GM18517 (cell line): ENCODE measurements around the gene CD28.
A peak's percentile ranks its signal among the peaks of the same experiment; 100 is the strongest.

ENCODE experiments used
- ATAC-seq: cut with Tn5 transposase; IDR thresholded peaks from one replicate; pipeline ENCODE4 v1.9.1; 2021; ENCODE audit warnings: mild to moderate bottlenecking, moderate library complexity; ENCODE audit not compliant: unreplicated experiment

Gene CD28

DNA sequence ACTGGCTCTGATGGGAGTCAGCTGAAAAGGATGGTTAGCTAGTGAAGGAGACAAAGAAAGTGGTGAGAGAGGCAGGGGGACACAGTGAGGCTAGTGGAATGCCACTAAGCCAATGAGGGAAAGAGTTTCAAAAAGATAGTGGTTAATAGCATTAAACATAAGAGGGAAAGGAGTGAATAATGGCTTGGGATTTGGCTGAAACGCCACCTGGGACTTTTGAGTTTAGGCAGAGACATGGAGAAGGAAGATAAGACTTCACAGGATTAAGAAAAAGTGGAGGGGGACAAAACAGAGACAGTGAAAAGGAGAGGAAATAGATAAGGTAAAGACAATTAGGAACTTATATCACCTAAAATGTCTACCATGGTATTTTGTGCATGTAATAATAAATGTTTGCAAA lies 6.9 kb downstream of the CD28 start:
- no peak for ATAC-seq

DNA sequence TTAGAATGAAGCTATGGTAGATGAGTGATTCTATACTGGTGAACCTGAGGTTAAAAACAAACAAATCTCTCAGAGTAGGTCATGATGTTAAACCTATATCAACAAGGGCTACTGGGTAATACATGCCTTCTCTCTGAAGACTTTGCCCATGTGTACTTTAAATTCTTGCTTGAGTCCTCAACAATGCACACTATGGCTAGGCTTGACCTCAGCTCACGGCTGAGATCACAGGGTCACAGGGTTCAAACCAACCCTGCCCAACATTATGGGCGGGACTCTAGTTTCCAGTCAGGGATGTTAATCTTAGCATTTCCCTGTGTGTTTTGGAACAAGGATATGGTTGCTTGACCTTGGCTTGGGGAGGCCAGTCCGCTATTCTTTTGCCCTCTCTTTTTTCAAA lies 7.7 kb downstream of the CD28 start:
- ATAC-seq: no peak

DNA sequence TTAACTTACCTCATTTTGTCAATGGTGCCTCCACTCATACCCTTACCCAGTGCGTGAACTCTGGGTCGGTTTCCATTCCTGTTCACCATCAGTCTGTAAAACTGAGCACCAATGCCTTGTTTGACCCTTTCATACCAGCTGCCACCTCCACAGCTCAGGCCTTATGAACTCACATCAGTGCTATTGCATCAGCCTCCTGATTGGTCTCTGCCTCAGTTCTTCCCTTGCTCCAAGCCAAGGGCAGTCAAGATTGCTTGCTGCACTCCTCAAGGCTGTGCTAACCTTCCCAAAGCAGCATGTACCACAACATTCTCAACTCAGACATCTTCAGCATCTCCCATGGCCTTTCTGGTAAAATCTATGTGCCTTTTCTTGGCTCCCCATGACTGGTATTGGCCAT lies 9.3 kb downstream of the CD28 start:
- no peak for ATAC-seq

DNA sequence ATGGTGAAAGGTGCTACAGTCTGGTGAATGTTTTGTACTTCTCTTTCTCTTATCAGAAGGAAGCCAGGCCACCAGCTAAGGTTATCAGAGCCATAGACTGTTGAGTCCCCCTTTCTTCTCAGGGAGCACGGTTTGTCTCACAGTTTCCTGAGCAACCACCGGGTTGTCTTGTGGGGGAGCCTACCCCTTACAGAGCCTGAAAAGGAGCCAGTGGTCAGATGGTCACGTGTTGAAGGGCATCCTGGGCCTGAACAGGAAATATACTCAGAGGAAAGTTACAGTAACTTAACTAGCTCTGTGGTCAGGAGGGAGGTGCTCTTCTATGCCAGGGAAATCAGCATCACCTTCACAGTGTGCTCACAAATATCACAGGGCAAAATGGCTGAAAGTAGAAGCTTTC lies 11.6 kb downstream of the CD28 start:
- ATAC-seq: peak; percentile 90

DNA sequence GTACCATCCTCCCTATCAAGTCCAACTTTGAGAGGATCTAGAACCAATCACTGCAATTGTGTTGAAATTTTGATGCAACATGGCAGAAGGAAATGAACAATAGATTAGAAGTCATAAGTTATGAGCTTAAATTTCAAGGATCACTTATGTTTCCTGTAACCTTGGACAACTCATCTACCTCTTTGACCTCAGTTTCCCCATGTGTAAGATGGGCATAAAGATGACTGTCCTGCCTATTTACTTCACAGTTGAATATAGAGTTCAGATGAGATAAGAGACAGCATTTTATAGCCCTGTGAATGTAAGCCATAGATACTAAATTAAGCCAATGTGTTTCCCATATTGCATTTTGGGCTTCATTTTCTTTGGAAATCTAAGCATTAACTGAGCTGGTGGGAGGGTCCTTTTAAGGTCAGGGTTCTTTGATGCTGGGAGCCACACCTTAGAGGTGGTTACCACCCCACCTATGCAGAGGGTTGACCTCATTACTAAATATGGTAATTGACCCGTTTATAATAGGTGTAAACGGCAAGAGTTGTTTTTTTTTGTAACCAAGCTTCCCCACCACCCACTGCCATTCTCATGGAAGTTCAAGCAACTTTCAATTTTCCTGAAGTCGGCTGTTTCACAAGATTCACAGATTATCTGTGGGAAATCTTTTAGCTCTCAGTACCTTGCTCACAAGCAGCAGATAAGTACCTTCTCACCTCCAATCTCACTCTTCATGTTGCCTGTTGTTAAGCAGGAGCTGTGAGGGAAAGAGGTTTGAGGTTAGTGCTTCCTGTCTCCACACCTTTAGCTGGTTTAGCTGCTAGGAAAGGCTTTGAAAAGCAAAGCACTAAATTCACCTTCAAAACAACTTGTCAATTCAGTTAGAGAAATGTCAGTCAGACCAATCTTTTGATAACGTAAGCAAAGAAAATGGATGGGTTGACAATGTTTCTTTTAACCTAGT lies 13.3 kb downstream of the CD28 start:
- no peak for ATAC-seq

DNA sequence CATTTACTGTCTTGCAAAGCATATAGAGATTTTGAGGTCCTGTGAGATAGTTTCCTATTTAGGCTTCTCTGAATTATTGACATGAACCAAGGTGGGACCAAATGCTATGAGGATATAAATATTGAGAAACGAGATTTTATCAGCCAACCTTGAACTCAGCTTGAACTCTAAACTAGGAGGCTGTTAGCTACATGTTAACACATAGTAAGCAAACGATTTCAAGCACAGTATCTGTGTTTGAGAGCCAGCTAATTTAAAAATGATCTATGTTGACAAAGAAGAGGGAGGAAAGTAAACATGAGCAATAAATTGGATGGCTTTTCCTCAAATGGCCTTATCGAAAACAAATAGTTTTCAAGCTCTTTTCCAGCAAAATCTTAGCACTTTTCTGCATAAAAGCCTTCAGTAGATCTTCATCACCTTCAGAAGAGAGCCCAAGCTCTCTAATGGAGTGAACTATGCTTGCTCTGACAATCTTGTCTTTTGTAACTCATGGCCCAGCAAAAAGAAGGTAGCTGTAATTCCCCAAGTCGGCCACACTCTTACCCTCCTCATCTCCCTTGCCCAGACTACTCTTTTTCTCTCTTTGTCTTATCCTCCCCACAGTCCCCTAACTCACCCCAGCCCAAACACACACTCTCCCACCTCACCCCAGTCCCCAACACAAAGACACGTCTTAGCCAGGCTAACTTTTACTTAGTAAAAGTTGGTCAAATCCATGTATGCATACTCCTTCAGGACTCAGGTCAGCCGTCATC lies 14.7 kb downstream of the CD28 start:
- no peak for ATAC-seq

DNA sequence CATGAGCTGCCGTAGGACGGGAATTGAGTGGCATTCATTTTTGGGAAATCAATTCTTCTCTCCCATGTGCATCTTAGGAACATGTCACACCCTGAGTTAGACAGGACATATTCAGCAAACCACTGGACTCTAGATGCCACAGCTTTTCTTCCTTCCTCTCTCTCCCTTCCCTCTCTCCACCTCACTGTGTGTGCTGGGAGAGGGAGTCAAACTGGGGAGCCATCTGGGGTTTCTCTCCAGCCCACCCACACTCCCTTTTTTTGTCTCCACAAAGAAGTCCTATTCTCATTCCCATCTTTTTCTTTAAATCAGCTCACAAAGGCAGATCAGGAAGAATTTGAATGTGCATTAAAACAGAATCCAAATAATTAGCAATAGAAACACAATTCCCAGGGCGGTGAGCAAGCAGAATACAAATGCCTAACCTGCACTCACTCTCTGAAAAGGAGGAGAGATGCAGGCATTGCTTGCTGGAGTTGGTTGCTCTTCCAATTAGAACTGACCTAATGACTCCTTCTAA lies 15.4 kb downstream of the CD28 start:
- ATAC-seq: no peak

DNA sequence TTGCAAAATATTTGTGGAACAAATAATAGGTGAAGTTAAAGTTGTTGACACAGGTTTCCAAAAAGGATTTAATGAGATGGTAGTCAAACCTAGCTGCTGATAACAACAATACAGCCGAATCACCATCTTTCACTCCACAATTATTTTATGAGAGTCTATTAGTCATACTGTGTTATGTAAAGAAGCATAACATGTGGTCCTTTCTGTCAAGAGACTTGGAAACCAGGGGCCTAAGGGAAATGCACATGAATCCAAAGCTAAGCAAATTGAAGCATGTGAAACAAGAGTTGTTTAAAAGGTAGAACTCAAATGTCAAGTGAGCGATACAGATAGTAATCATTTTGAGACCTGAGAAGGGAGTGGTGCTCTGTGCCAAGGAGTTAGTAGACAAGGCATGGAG lies 16.0 kb downstream of the CD28 start:
- ATAC-seq: no peak

DNA sequence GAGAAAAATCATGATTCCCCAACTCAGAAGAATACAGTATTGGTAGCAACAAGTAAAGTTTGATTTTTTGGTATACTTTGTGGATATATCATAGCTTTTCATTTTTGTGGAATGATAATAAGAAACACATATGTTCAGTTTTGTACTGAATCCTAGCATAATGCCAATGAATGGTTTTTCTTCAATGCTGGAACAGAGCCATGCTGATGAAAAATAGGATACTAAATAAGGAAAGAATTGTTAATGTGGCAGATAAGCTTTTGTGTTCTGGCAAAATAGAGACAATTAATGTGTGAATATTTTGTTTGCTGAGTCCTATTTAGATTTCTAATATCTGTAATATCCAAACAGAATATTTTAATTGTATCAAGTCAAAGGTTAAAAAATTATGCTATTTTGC lies 21.9 kb downstream of the CD28 start:
- no peak for ATAC-seq

DNA sequence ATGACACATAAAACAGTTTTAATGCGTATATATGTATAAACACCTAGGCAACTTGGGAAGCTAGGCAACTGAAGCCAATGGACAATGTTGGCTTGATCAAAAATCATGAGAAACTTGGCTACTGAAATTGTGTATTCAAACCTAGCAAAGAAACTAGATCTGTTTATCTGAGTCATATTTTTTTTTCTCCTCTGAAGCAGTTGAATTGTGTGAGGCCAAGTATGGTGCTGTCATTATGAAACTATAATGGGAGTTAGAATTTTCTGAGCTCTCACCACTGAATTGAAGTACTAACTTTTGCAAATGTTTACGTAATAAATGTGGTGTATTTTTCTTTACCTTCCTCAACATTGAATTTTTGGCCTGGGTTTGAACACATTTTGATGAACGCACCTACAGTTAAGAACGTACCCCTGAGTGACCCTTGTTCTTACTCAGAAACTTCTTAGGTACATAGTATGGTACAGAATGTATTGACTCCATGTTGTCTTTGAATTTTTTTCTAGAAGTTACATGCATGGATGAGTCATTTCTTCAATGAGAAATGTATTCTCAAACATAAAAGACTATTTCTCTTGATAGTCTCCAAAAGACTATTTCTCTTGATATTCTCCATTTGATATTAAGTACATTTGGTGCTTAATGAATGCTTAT lies 23.8 kb downstream of the CD28 start:
- no peak for ATAC-seq

DNA sequence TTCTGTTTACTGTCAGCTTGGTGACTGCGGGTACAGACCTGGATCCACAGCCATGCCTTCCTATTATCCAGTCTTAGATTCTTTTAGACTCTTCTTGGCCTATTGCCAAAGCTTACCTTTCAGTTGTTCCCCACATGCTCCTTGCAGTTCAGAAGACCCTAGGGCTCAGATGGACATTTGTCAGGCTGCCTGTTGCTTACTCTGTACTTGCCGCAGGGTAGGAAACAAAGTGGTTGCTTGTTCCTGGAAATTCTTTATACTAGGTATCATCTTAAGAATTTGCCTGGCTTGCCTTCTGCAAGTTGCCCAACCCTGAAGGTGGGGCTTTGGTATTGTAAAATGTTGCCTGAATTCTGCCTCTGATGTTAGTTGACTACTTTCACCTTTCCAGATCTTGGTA lies 24.4 kb downstream of the CD28 start:
- no peak for ATAC-seq

DNA sequence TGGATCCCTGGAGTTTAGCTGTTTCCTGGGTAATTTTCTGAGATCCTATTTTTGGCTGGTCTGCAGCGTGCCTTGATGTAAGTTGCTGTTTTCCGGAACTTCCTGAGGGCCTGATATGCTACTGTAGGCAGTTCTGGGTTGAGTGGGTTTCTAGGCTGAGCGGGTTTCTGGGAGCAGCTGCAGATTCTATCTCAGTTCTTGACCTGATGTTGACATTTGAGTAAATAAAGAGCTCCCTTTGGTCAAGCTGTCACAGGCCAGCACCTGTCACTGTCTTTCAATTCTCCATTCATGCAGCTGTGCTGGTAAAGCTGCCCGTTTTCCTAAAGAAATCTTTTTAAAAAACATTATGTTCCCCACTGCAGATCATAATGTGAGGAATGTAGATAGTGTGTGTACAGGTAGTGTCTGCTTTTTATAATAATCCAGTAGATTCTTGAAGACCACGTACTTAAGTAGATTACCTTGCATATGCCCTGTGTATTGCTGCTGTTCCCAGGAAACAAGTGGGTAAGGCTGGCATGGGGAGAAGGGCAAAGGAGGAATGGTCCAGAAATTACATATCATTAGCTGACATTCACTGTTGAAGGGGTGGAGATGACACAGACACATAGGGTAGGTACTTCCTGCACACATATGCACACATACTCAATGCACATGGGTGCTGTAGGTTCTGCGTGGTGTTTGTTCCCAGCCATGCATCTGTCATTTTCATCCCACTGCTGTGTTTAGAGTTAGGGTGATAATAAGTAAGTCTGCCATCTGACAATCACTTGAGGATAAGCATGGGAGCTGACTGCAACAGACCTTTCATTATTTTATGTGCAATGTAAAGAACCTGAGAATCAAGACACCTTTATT lies 25.9 kb downstream of the CD28 start:
- no peak for ATAC-seq

DNA sequence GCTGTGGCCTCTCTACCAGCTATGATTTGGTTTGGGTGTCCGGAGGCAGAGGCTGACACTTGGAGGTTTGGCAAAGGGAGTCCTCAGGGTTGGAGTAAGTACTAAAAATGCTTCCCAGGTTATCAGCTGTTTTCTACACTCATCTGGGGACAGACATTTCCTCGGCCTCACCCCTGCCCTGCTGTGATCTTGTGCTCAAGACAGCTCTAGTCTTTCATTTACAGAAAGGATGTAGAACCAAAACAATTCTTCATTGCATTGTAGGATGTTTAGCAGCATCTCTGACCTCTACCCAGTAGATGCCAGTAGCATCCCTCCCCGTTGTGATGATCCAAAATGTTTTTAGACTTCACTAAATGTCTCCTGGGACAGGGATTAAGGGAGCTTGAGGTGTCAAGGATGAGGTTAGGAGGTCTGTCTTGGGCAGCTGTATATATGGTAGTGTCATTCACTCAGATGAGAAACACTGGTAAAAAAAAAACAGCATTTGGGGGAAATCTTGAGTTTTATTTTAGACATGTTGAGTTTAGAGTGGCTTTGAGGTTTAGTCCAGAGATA lies 26.6 kb downstream of the CD28 start:
- no peak for ATAC-seq

DNA sequence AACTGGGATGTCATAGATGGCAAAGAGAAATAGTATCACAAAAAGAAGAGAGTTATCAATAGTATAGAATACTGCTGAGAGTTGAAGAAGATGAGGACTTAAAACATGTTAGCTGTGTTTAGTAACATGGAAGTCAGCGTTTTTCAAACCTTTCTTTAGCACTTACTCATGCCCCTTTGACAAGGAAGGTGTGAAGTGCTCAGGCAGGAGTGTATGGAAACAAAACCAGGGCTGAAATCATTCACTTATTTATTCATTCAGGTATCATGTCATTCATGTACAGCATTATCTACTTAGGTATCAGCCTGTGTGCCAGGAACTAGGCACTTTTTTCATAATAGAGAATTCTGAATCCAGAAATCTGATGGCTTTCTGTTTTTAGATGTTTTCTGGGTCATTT lies 27.2 kb downstream of the CD28 start:
- ATAC-seq: no peak

DNA sequence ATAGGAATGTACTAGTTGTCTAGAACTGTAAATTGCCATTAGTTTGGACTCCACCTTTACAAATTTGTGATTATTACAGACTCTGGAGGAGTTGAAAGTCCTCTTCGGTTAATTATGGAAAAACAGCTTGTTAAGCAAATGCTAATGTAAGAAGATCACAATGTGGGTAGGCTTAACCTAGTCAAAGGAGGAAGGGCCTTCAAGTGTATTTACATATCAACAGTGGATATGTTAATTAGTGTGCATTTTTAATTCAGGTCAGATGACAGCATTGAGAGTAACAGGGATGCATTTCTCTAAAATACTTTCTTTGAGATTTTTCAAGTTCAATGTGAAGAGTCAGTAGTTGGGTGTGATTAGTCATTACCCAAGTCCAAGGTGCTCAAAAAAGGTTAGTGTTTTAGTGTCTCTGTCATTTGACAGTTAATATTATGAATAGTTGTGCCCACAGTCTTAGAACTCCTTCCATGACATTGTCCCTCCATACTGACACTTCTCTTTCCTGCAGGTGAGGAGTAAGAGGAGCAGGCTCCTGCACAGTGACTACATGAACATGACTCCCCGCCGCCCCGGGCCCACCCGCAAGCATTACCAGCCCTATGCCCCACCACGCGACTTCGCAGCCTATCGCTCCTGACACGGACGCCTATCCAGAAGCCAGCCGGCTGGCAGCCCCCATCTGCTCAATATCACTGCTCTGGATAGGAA lies 28.0 kb downstream of the CD28 start:
- ATAC-seq: no peak

DNA sequence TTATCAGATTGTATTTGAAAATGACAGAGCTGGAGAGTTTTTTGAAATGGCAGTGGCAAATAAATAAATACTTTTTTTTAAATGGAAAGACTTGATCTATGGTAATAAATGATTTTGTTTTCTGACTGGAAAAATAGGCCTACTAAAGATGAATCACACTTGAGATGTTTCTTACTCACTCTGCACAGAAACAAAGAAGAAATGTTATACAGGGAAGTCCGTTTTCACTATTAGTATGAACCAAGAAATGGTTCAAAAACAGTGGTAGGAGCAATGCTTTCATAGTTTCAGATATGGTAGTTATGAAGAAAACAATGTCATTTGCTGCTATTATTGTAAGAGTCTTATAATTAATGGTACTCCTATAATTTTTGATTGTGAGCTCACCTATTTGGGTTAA lies 30.9 kb downstream of the CD28 start:
- ATAC-seq: peak; percentile 58

DNA sequence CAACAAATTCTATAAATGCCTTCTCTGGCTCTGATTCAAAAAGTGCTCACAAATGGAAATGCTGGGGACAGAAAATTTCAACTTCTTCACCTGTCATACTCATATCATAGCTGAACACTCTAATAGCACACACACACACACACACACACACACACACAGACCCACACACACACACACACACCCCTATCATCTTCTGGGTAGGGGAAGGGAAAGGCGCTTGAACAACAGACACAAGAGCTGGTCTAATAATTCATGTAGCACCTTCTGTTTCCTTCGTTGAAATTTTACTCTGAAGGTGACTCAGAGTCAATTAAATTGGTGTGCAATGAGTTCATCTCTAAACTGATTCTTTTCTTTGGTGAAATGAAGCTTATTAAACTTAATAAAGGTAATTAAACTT lies 32.9 kb downstream of the CD28 start:
- ATAC-seq: no peak

DNA sequence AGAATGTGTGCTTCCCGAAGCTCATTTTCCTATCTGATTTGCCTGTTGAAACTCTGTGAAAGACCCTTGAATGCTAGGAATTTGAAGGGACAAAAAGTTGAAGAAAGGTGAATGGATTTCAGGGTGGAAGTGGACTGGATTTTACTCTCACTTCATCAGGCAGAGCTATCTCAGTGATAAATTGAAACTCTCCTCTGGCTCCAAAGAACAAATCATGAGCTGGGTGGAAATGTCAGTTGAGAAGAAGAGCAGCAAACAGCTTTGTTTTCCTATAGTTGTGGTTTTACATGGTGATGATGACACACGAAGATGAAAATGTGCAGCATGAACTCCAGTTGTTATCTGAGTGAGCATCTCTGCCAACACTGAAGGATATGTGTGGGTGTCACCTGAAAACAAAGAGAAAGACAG lies 34.4 kb downstream of the CD28 start:
- ATAC-seq: no peak

DNA sequence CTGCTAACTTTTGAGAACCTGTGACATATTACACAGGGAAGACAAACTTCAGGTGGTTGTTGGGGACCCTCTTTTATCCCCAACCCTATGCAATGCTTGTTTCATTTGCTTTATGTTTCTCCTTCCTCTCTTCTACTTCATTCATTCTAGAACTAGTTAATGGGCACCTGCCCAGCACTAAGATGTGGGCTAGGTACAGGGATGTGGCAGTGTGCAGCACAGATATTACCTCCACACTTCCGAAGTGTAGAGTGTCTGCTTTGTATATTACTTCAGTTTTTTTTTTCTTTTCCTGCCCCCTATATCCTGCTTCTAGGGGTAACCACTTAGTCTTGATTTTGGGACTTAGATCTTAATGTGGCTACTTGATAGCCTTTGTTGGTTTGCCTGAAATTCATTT lies 35.1 kb downstream of the CD28 start:
- ATAC-seq: no peak
